Spleen (tissue), 11 donors: ENCODE results near the gene KISS1R. TPM values are rescaled to one million over a fixed set of nuclear protein-coding genes. Genes with fewer than 3 reads are reported as not detected.

Experiments used
- DNase-seq: peaks from one replicate; pipeline ENCODE4 v3.0.0-alpha.2; 2020
- H3K27ac ChIP-seq, 8 donors: fragments of 200-600 bp; sonication (generic) in 7 of 8; 1 replicate in 4 of 8; 2 replicates in 4 of 8; pipeline versions ENCODE4 v1.5.0 to v1.8.0; 2016 to 2021; ENCODE audit warnings: inconsistent platforms in 4 of 8, mild to moderate bottlenecking in 4 of 8, moderate library complexity in 1 of 8
- H3K27me3 ChIP-seq, 7 donors: fragments of 200-600 bp; sonication (generic) in 6 of 7; replicated peaks in 1 of 7; 1 replicate in 4 of 7; 2 replicates in 3 of 7; pipeline versions ENCODE4 v1.5.0 to v1.8.0; 2016 to 2021; ENCODE audit warnings: inconsistent platforms in 3 of 7, mild to moderate bottlenecking in 1 of 7
- H3K36me3 ChIP-seq, 6 donors: fragments of 200-600 bp; sonication (generic) in 5 of 6; 1 replicate in 4 of 6; 2 replicates in 2 of 6; pipeline versions ENCODE4 v1.5.0 to v1.8.0; 2016 to 2021; ENCODE audit warnings: inconsistent platforms in 2 of 6
- H3K4me1 ChIP-seq, 6 donors: fragments of 200-600 bp; sonication (generic) in 5 of 6; 1 replicate in 3 of 6; 2 replicates in 3 of 6; pipeline versions ENCODE4 v1.5.0 to v1.8.0; 2016 to 2021; ENCODE audit warnings: inconsistent platforms in 3 of 6
- H3K4me3 ChIP-seq, 8 donors: fragments of 200-600 bp; sonication (generic) in 7 of 8; 1 replicate in 4 of 8; 2 replicates in 4 of 8; pipeline versions ENCODE4 v1.5.0 to v1.8.0; 2016 to 2021; ENCODE audit warnings: inconsistent platforms in 4 of 8, mild to moderate bottlenecking in 4 of 8, moderate library complexity in 2 of 8
- H3K9me3 ChIP-seq, 8 donors: fragments of 200-600 bp; sonication (generic) in 7 of 8; 1 replicate in 4 of 8; 2 replicates in 4 of 8; pipeline versions ENCODE4 v1.5.0 to v1.8.0; 2016 to 2021; ENCODE audit warnings: inconsistent platforms in 4 of 8
- POLR2A ChIP-seq, 3 donors: fragments of 450-650 bp; IDR thresholded peaks; one replicate each; pipeline ENCODE4 v1.5.1; 2017; ENCODE audit warnings: antibody characterized with exemption in 3 of 3, mild to moderate bottlenecking in 1 of 3
- POLR2AphosphoS5 ChIP-seq, 3 donors: sonication (generic); formaldehyde crosslinking; IDR thresholded peaks; one replicate each; pipeline ENCODE4 v1.5.1; 2017; ENCODE audit warnings: antibody characterized with exemption in 3 of 3
- WGBS, 5 donors: extraction: QIAGEN DNeasy Blood & Tissue Kit in 3 of 5; methylation state at CpG; one replicate each; pipeline versions ENCODE4 v1.1.5 to v1.1.7; 2013 to 2018; 5-methylcytosine and 5-hydroxymethylcytosine counted together
- intact Hi-C: fragments of 100-400 bp; cut with DNase I; formaldehyde crosslinking; loops from one replicate; pipeline ENCODE4 v1.15.0; 2023; ENCODE audit warnings: low total_unique reads
- polyA plus RNA-seq, 3 donors: library from polyadenylated mRNA; stranded (reverse); fragments of 200-250 nt; gene quantifications; one replicate each; pipeline ENCODE4 v1.2.1, GENCODE V29; 2013
- total RNA-seq, 7 donors: library from RNA; depleted of rRNA in 3 of 7; stranded (reverse); fragments of >200 nt in 3 of 7; fragmentation: NEBNext Ultra II Directional in 4 of 7; extraction: Animal tissue kit (Norgen Biotek cat#: 25700) in 4 of 7; gene quantifications; one replicate each; pipeline versions ENCODE4 v1.1.0 to v1.2.1, GENCODE V29; 2016 to 2021
- TF ChIP-seq, protein P1 (sequence below), 11 experiments: fragments of 200-600 bp in 7 of 11; fragments of 450-650 bp in 4 of 11; sonication (generic) in 4 of 11; IDR thresholded peaks in 8 of 11; conservative IDR thresholded peaks in 3 of 11; 1 replicate in 7 of 11; 2 replicates in 4 of 11; pipeline versions ENCODE4 v1.4.0 to v1.8.0; 2016 to 2021; ENCODE audit warnings: antibody characterized with exemption in 11 of 11, inconsistent platforms in 4 of 11, mild to moderate bottlenecking in 1 of 11
- donor health status: healthy with polysubstance abuse.
- donor health status: DM: no; HTN: no; CAD: no; lungs with moderate emphysema.
- donor health status: DM: no; HTN: no; CAD: no.
- donor health status: Bipolar disorder and iron deficiency.
- donor health status: healthy.
- donor health status: DM: no; HTN: no; CAD: no.
- donor health status: DM: yes; HTN: yes; CAD: no.

The KISS1R gene
- total and polyA plus RNA-seq, 10 donors: 0.22 to 0.50 (median 0.35) TPM; not detected in 2

DNA sequence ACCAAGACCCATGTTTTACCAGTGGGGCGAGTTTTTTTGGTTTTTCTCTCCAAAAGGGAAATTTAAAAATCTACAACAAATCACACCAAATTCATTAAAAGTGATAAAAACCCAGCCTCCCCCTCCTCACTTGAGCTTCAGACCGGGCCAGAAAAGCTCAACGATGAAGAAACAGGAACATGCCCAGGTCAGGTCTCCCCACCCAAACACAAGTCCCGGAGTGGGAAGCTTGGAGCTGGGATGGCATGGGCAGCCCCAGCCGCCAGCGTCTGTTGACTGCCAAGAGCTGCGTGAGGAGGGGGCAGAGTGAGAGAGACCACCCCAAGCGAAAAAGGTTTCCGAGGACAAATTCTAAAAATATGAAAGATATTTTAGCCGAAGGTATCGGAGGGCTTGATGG lies 20.1 kb upstream of the KISS1R start:
- intact Hi-C loops: no loop called here
- WGBS, 5 donors: 86 to 94% (median 93%) methylated on average over 11 of the region's 11 CpGs
- Histone ChIP-seq H3K27me3 (no peaks in the 10 kb centered on the region), H3K9me3 (no peaks in the 10 kb centered on the region), H3K36me3 (peaks cover 0 to 59% (median 40%) of the 10 kb centered on the region in 6 donors), H3K27ac (no peak overlapping the region), H3K4me3 (no peak overlapping the region), H3K4me1 (peaks cover 2 to 56% (median 21%) of the 10 kb centered on the region in 6 donors)
- DNase-seq: no peak
- TF ChIP-seq, protein P1, sequence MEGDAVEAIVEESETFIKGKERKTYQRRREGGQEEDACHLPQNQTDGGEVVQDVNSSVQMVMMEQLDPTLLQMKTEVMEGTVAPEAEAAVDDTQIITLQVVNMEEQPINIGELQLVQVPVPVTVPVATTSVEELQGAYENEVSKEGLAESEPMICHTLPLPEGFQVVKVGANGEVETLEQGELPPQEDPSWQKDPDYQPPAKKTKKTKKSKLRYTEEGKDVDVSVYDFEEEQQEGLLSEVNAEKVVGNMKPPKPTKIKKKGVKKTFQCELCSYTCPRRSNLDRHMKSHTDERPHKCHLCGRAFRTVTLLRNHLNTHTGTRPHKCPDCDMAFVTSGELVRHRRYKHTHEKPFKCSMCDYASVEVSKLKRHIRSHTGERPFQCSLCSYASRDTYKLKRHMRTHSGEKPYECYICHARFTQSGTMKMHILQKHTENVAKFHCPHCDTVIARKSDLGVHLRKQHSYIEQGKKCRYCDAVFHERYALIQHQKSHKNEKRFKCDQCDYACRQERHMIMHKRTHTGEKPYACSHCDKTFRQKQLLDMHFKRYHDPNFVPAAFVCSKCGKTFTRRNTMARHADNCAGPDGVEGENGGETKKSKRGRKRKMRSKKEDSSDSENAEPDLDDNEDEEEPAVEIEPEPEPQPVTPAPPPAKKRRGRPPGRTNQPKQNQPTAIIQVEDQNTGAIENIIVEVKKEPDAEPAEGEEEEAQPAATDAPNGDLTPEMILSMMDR (IDR thresholded peaks at IDR 0.05 in 8 of 11, conservative IDR thresholded peaks at IDR 0.05 in 3 of 11): no peak
- TF ChIP-seq POLR2A (IDR thresholded peaks at IDR 0.05) (no peak), POLR2AphosphoS5 (IDR thresholded peaks at IDR 0.05) (no peak)

DNA sequence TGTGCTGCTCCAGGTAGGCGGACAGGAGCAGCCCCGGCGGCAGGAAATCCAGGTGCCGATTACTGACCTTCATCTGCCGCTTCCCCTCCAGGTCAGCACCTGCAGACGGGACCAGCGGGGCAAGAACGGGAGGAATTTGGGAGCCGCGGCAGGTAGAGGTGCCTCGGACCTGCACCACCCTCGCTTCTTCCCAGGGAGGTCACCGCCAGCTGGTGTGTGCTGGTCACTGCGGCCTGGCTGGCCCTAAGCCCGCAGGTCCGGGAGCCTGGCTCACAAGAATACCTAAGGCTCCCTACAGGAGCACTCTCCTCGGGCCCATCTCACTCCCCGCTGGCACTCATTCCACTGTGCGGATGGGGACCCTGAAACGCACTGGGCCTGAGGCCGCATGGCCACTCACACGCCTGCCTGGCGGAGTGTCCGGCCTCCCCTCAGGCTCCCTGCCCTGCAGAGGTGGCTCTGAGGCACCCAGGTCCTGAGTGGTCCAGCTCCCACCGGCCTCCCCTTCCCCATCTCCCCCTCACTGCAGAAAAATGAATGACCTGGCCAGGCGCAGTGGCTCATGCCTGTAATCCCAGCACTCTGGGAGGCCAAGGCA lies 19.6 kb upstream of the KISS1R start:
- no peak overlapping the region for H3K27ac ChIP-seq
- no peak for DNase-seq
- H3K27me3 ChIP-seq: no peaks in the 10 kb centered on the region
- peaks cover 0 to 64% (median 43%) of the 10 kb centered on the region in 6 donors for H3K36me3 ChIP-seq
- intact Hi-C loops: no loop called here
- TF ChIP-seq, protein P1 (IDR thresholded peaks at IDR 0.05 in 8 of 11, conservative IDR thresholded peaks at IDR 0.05 in 3 of 11): peak in 1 of 11 experiments; percentile 24
- TF ChIP-seq POLR2A (IDR thresholded peaks at IDR 0.05) (no peak), POLR2AphosphoS5 (IDR thresholded peaks at IDR 0.05) (peak in 2 of 3 donors; percentile 6 to 73)
- H3K4me3 ChIP-seq: no peak overlapping the region
- peaks cover 0 to 56% (median 20%) of the 10 kb centered on the region in 6 donors for H3K4me1 ChIP-seq
- WGBS, 5 donors: 85 to 95% (median 93%) methylated on average over 10 to 26 of the region's 26 CpGs
- H3K9me3 ChIP-seq: no peaks in the 10 kb centered on the region

DNA sequence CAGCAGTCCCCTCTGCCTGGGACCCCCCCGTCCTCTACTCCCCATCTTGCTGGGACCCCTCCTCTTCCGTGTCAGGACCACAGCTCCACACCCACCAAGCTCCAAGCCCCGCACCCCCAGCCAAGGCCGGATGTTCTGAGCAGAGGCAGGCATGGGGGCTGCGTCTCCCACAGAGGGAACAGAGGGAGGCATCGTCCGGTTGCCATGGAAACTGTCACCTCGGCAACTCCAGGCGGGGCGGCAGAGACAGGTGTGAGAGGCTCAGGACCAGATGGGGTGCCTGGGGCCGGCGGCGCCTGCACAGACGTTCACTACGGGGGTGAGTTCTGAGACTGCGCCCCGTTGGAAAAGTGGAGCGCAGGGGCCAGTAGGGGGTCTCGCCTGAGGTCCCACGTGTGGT lies 18.5 kb upstream of the KISS1R start:
- H3K4me1 ChIP-seq: peaks cover 0 to 61% (median 20%) of the 10 kb centered on the region in 6 donors
- WGBS, 5 donors: 74 to 85% (median 82%) methylated on average over 20 of the region's 20 CpGs
- no peaks in the 10 kb centered on the region for H3K27me3 ChIP-seq
- no peaks in the 10 kb centered on the region for H3K9me3 ChIP-seq
- H3K27ac ChIP-seq: no peak overlapping the region
- H3K36me3 ChIP-seq: peaks cover 0 to 75% (median 43%) of the 10 kb centered on the region in 6 donors
- peak; percentile 88 for DNase-seq
- TF ChIP-seq POLR2AphosphoS5 (IDR thresholded peaks at IDR 0.05) (peak; percentile 35 to 66 (median 43)), POLR2A (IDR thresholded peaks at IDR 0.05) (no peak)
- intact Hi-C loops: no loop called here
- no peak overlapping the region for H3K4me3 ChIP-seq

DNA sequence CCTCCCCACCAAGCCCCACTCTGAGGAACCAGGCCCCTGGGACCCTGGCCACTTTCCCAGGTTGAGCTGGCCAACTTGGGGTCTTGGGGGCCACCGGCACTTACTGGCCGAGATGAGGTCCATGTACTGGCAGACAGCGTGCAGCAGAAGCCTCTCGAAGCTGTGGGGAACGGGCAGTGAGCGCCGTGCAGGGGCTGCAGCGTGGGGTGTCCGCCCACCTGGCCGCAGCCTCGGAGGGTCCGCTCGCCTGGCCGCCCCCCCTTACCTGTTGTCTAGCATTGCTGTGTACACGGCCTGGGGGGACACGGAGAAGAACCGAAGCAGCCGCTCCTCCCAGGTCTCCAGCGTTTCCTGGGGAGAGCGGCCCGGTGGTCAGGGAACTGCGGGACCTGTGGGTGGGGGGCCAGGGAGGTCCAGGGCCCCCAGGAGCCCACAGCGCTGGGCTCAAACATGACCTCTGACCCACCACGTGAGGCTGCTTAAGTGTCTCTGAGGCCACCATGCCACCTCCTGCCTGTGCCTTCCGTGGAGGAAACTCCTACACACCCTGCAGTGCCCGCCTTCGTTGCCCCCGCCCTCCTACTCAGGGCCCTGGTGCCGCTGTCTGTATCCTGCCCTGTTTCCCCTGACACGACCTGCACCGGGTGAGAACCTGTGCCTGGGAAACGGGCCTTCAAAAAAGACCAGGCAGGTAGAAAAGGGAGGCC lies 17.6 kb upstream of the KISS1R start:
- 86 to 92% (median 90%) methylated on average over 19 to 32 of the region's 32 CpGs for WGBS, 5 donors
- Histone ChIP-seq H3K36me3 (peaks cover 0 to 82% (median 43%) of the 10 kb centered on the region in 6 donors), H3K27ac (peak overlapping the region in 1 of 8 donors; percentile 42), H3K27me3 (no peaks in the 10 kb centered on the region), H3K4me3 (no peak overlapping the region), H3K9me3 (no peaks in the 10 kb centered on the region), H3K4me1 (peaks cover 0 to 61% (median 18%) of the 10 kb centered on the region in 6 donors)
- TF ChIP-seq, protein P1 (IDR thresholded peaks at IDR 0.05 in 8 of 11, conservative IDR thresholded peaks at IDR 0.05 in 3 of 11): no peak
- TF ChIP-seq POLR2AphosphoS5 (IDR thresholded peaks at IDR 0.05) (peak in 2 of 3 donors; percentile 9 to 60), POLR2A (IDR thresholded peaks at IDR 0.05) (no peak)
- DNase-seq: no peak
- intact Hi-C loops: no loop called here
